Uterus (tissue), 4 donors: ENCODE measurements around the gene RAPSN. TPM values are rescaled to one million over a fixed set of nuclear protein-coding genes. Genes with fewer than 3 reads are reported as not detected.

Experiments
- DNase-seq, 2 donors: peaks; one replicate each; pipeline ENCODE4 v3.0.0-alpha.2; 2019 to 2020
- H3K27ac ChIP-seq, 2 donors: fragments of 200-600 bp; sonication (generic); 1 replicate in 1 of 2; 2 replicates in 1 of 2; pipeline ENCODE4 v1.5.1; 2016 to 2018
- H3K27me3 ChIP-seq, 2 donors: fragments of 200-600 bp; sonication (generic); one replicate each; pipeline ENCODE4 v1.5.1; 2018 to 2019; ENCODE audit warnings: control low read depth in 1 of 2
- H3K36me3 ChIP-seq, 2 donors: fragments of 200-600 bp; sonication (generic); one replicate each; pipeline ENCODE4 v1.5.1; 2019; ENCODE audit warnings: control low read depth in 1 of 2
- H3K4me1 ChIP-seq, 2 donors: fragments of 200-600 bp; sonication (generic); one replicate each; pipeline ENCODE4 v1.5.1; 2018 to 2019; ENCODE audit warnings: control low read depth in 1 of 2
- H3K4me3 ChIP-seq, 2 donors: fragments of 200-600 bp; sonication (generic); 1 replicate in 1 of 2; 2 replicates in 1 of 2; pipeline ENCODE4 v1.5.1; 2018 to 2019; ENCODE audit warnings: mild to moderate bottlenecking in 1 of 2
- H3K9me3 ChIP-seq, 2 donors: fragments of 200-600 bp; sonication (generic); one replicate each; pipeline ENCODE4 v1.5.1; 2019; ENCODE audit warnings: control low read depth in 1 of 2
- CTCF ChIP-seq, 4 experiments: fragments of 200-600 bp in 2 of 4; fragments of 450-650 bp in 2 of 4; sonication (generic) in 2 of 4; IDR thresholded peaks; one replicate each; pipeline ENCODE4 v1.5.1; 2016 to 2019; ENCODE audit warnings: antibody characterized with exemption in 4 of 4, mild to moderate bottlenecking in 2 of 4, moderate library complexity in 1 of 4
- POLR2A ChIP-seq, 2 donors: fragments of 450-650 bp; IDR thresholded peaks; one replicate each; pipeline ENCODE4 v1.6.1; 2016; ENCODE audit warnings: antibody characterized with exemption in 2 of 2, mild to moderate bottlenecking in 1 of 2, moderate library complexity in 1 of 2
- intact Hi-C: fragments of 100-400 bp; cut with DNase I; formaldehyde crosslinking; loops from one replicate; pipeline ENCODE4 v1.15.1; 2023; ENCODE audit warnings: low total_unique reads
- microRNA-seq: library from miRNA; unstranded; fragments of <30 nt; microRNA quantifications from one replicate; pipeline ENCODE4, GENCODE V29; 2016; ENCODE audit warnings: borderline microRNAs expressed, borderline replicate concordance
- small RNA-seq: library from RNA; depleted of rRNA; stranded (forward); fragments of <200 nt; gene quantifications from one replicate; pipeline ENCODE3, GENCODE V24; 2016
- total RNA-seq, 4 donors: library from RNA; depleted of rRNA in 3 of 4; stranded (reverse); fragments of >200 nt in 3 of 4; gene quantifications; one replicate each; pipeline versions ENCODE4 v1.1.0 to v1.2.4, GENCODE V29; 2014 to 2023
- donor health status: DM: yes; HTN: yes; CAD: no.

The RAPSN gene
- total RNA-seq, 4 donors from 2014 or later, result 0.41 TPM; not detected in 3

DNA sequence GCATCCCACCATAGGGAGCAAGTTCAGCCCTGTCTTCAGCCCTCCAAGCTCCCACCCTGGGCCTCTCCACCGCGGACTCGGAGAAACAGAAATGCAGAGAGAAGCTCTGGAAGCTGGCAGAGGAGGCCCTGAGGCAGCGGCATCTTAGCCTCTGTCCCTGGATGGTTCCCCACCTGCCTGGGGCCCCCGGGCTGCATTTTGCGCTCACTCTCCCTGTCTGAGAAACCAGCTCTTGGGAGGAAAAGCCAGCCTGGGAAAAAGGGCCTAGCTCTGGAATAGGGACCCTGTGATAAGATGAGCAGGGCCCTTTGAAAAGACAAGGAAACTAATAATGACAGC lies 58.5 kb downstream of the RAPSN start:
- no peak overlapping the region for H3K4me3 ChIP-seq
- TF ChIP-seq POLR2A (IDR thresholded peaks at IDR 0.05) (no peak), CTCF (IDR thresholded peaks at IDR 0.05) (no peak)
- no peaks in the 10 kb centered on the region for H3K4me1 ChIP-seq
- H3K27me3 ChIP-seq, result no peaks in the 10 kb centered on the region
- no peaks in the 10 kb centered on the region for H3K9me3 ChIP-seq
- no peaks in the 10 kb centered on the region for H3K36me3 ChIP-seq
- no peak overlapping the region for H3K27ac ChIP-seq
- no peak for DNase-seq
- intact Hi-C loops, result no loop called here

GRCh38 chr11:47389577-47390421 lies 59.1 kb downstream of the RAPSN start:
- Histone ChIP-seq H3K27ac (no peak overlapping the region), H3K9me3 (no peaks in the 10 kb centered on the region), H3K27me3 (no peaks in the 10 kb centered on the region), H3K36me3 (no peaks in the 10 kb centered on the region), H3K4me3 (no peak overlapping the region), H3K4me1 (no peaks in the 10 kb centered on the region)
- intact Hi-C loops, result no loop called here
- no peak for DNase-seq
- no peak for TF ChIP-seq POLR2A (IDR thresholded peaks at IDR 0.05)
- no peak for TF ChIP-seq CTCF (IDR thresholded peaks at IDR 0.05)

DNA sequence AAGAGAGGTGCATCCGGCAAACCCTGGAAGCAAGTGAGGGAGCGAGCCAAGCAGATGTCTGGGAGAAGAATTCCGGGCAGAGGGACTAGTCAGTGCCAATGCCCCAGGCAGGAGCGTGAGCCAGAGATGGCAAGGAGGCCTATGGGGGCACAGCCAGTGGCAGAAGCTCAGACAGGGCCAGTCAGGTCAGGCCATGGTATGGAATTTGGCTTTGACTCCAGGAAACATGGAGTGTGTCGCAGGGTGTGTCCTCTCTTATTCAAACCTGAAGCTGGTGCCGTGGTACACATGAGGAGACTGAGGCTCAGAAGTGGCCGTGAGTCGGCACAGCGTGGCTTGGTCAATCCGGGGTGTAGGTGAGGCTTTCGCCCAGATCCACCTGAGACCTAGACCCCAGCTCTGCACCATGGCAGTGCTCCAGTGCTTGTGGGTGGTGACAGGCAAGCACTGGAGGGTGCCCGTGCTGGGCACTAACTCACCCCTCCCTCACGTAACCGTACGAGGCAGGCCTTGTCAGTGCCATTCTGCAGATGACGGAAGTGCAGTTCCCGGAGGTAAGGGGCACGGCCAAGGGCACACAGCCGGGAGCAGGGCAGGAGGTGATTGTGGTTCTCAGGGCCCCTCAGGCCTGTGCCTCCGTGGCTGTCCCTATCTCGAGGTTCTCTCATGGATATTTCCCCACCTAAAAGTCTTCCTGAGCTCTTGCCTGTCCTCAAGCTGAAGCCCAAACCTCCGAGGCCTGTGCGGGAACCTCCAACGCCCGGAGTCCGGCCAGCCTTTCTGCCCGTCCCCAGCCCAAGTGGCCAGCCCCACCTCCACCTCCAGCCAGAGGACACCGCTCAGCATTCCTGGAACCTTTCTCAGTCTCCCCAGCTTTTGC lies 60.0 kb downstream of the RAPSN start:
- no peak overlapping the region for H3K27ac ChIP-seq
- no peaks in the 10 kb centered on the region for H3K9me3 ChIP-seq
- DNase-seq, result no peak

GRCh38 chr11:47387944-47388696 lies 60.8 kb downstream of the RAPSN start:
- no peak for DNase-seq
- Histone ChIP-seq H3K4me3 (no peak overlapping the region), H3K36me3 (no peaks in the 10 kb centered on the region), H3K9me3 (no peaks in the 10 kb centered on the region), H3K27me3 (no peaks in the 10 kb centered on the region), H3K27ac (no peak overlapping the region), H3K4me1 (no peaks in the 10 kb centered on the region)
- TF ChIP-seq CTCF (IDR thresholded peaks at IDR 0.05) (no peak), POLR2A (IDR thresholded peaks at IDR 0.05) (no peak)
- intact Hi-C loops, result no loop called here

More for the DNA sequence above, 60.0 kb downstream of the RAPSN start:
- Histone ChIP-seq H3K4me3 (no peak overlapping the region), H3K36me3 (no peaks in the 10 kb centered on the region), H3K27me3 (no peaks in the 10 kb centered on the region), H3K4me1 (no peaks in the 10 kb centered on the region)
- no peak for TF ChIP-seq POLR2A (IDR thresholded peaks at IDR 0.05)
- no peak for TF ChIP-seq CTCF (IDR thresholded peaks at IDR 0.05)
- intact Hi-C loops, result no loop called here

Small RNAs within 50 kb of the gene (microRNA-seq; reads per million reads assigned to microRNA genes)
- gene MIR4487, result not detected

Small RNAs within 50 kb of the gene (small RNA-seq; reads per million reads assigned to genes)
- gene MIR4487, result not detected

Other genes starting within 250 kb of the RAPSN start
- 10 to 100 TPM; 13.8 to 65.9 (median 23.8) TPM for gene DDB2, start 234.2 kb downstream of the RAPSN start, total RNA-seq
- gene ACP2, start 200.3 kb downstream of the RAPSN start, total RNA-seq, result 10 to 100 TPM; 25.6 to 36.6 (median 27.1) TPM
- 10 to 100 TPM; 14.1 to 49.0 (median 31.9) TPM for gene NR1H3, start 191.1 kb downstream of the RAPSN start, total RNA-seq
- 100 to 1,000 TPM in 1 of 4 donors, 10 to 100 TPM in 3; 26.8 to 234 (median 47.2) TPM for gene MADD, start 179.0 kb downstream of the RAPSN start, total RNA-seq
- under 1 TPM in 2 of 4 donors, not detected in 2; 0.09 to 0.14 TPM for gene MYBPC3, start 96.4 kb downstream of the RAPSN start, total RNA-seq
- 1 to 10 TPM; 4.9 to 9.7 (median 7.6) TPM for gene SPI1, start 70.6 kb downstream of the RAPSN start, total RNA-seq
- 10 to 100 TPM; 30.9 to 79.2 (median 64.2) TPM for gene SLC39A13, start 40.5 kb downstream of the RAPSN start, total RNA-seq
- gene PSMC3, start 22.7 kb downstream of the RAPSN start, total RNA-seq, result 100 to 1,000 TPM in 1 of 4 donors, 10 to 100 TPM in 3; 43.8 to 161 (median 96.2) TPM
- gene CELF1, start 104.0 kb upstream of the RAPSN start, total RNA-seq, result 100 to 1,000 TPM in 3 of 4 donors, 10 to 100 TPM in 1; 51.2 to 138 (median 121) TPM
- 10 to 100 TPM; 28.5 to 74.4 (median 48.7) TPM for gene PTPMT1, start 116.5 kb upstream of the RAPSN start, total RNA-seq
- 10 to 100 TPM in 3 of 4 donors, 1 to 10 TPM in 1; 9.7 to 36.3 (median 18.5) TPM for gene KBTBD4, start 129.8 kb upstream of the RAPSN start, total RNA-seq
- 10 to 100 TPM; 59.2 to 67.6 (median 62.5) TPM for gene NDUFS3, start 129.9 kb upstream of the RAPSN start, total RNA-seq
- under 1 TPM in 2 of 4 donors, not detected in 2; 0.21 to 0.30 TPM for gene FAM180B, start 137.5 kb upstream of the RAPSN start, total RNA-seq
- gene C1QTNF4, start 145.3 kb upstream of the RAPSN start, total RNA-seq, result 10 to 100 TPM in 3 of 4 donors, 1 to 10 TPM in 1; 5.0 to 15.4 (median 14.8) TPM
- 10 to 100 TPM; 24.8 to 65.6 (median 49.5) TPM for gene MTCH2, start 193.4 kb upstream of the RAPSN start, total RNA-seq